Measurements from ENCODE around the gene SHC2. TPM values are rescaled to one million over a fixed set of nuclear protein-coding genes. Genes with fewer than 3 reads are reported as not detected.

The SHC2 gene
- total and polyA plus RNA-seq, 2 of the 8 experiments (the other 6 are each of a cell fraction or from before 2014, with no cell fraction given) = 4.4 to 7.3 TPM

DNA sequence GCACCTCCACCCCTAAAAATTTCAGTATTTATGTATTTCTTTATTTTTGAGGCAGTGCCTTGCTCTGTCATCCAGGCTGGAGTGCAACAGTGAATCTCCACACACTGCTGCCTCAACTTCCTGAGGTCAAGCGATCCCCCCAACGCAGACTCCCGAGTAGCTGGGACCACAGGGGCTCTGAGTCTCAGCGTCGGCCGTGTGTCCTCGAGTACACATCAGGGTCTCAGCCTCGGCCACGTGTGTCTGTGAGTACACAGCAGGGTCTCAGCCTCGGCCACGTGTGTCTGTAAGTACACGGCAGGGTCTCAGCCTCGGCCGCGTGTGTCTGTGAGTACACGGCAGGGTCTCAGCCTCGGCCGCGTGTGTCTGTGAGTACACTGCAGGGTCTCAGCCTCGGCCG is 73.1 kb downstream of the SHC2 start:
- no peak overlapping the region for H4K5ac ChIP-seq (ENCODE audit: insufficient read length, low read depth, low read length)
- WGBS, 2 experiments (ENCODE audit: extremely low coverage in 1 of 2, insufficient coverage in 1 of 2, insufficient read length in 1 of 2, insufficient replicate concordance in 2 of 2, low coverage in 1 of 2, low lambda C conversion rate in 2 of 2, missing lambda C conversion rate in 1 of 2) = 84% methylated on average over 14 of the region's 21 CpGs; no CpG with 5 or more reads in 1 of the 2 experiments
- H3K27ac ChIP-seq (ENCODE audit: low read depth, low read length) = no peak overlapping the region
- no peaks in the 10 kb centered on the region for H3K79me1 ChIP-seq (ENCODE audit: low read depth, low read length)
- peaks cover 0 to 8% of the 10 kb centered on the region in 2 experiments; a peak in 1 of 4 replicates for H3K9me3 ChIP-seq (ENCODE audit: insufficient read depth in 2 of 2, low read depth in 1 of 2, low read length in 1 of 2)
- no peaks in the 10 kb centered on the region for H3K23me2 ChIP-seq (ENCODE audit: low read depth, low read length)
- H3K27me3 ChIP-seq (replicated peaks in 1 of 4; ENCODE audit: control insufficient read depth in 3 of 4, extremely low read depth in 1 of 4, insufficient read depth in 3 of 4, low read length in 3 of 4) = peaks cover 0 to 3% (median 0%) of the 10 kb centered on the region in 4 experiments; a peak in 1 of 7 replicates
- H2BK120ac ChIP-seq (replicated peaks; ENCODE audit: low read depth, low read length) = peak overlapping the region; percentile 33
- H3K9ac ChIP-seq (replicated peaks in 1 of 4; ENCODE audit: extremely low read depth in 1 of 4, low read depth in 3 of 4, low read length in 3 of 4) = no peak overlapping the region
- H3K79me2 ChIP-seq (ENCODE audit: control insufficient read depth in 1 of 2, insufficient read depth in 2 of 2, low read length in 2 of 2) = no peaks in the 10 kb centered on the region
- 0 out of 2 replicates have a peak overlapping the region, but pooled peaks have one; percentile 28 for H2AK5ac ChIP-seq (ENCODE audit: low read depth, low read length)
- no peak overlapping the region for H3K18ac ChIP-seq (ENCODE audit: extremely low read depth, low read length)
- POLR2A ChIA-PET (ENCODE audit: partially characterized antibody) = interaction anchor here (0.6 to 1.2 kb wide), 4 partner anchors 39 to 112 kb away, joined by 3 read pairs; no protein-coding TSS in a partner anchor
- no peaks in the 10 kb centered on the region for H3K36me3 ChIP-seq (ENCODE audit: control insufficient read depth in 2 of 4, insufficient read depth in 4 of 4, low read length in 3 of 4)
- H2BK15ac ChIP-seq (ENCODE audit: low read length) = no peak overlapping the region; the same call in 1 of the 2 replicates
- H3K4me2 ChIP-seq (ENCODE audit: insufficient read depth in 1 of 2, low read depth in 2 of 2, low read length in 2 of 2) = no peak overlapping the region
- H4K20me1 ChIP-seq (replicated peaks in 1 of 2; ENCODE audit: control insufficient read depth in 1 of 2, insufficient read depth in 2 of 2, low read length in 2 of 2) = peaks cover 0 to 3% of the 10 kb centered on the region in 2 experiments
- no peak overlapping the region for H3K56ac ChIP-seq (replicated peaks; ENCODE audit: insufficient read length, low read depth, low read length)
- FAIRE-seq (no peak), DNase-seq (ENCODE audit: low read depth in 1 of 2, low spot score in 2 of 2) (no peak)
- H2BK5ac ChIP-seq (ENCODE audit: low read depth, low read length) = no peak overlapping the region
- no peak overlapping the region for H2AFZ ChIP-seq (ENCODE audit: low read length)
- no peak overlapping the region for H3K4me3 ChIP-seq (ENCODE audit: extremely low read depth in 1 of 4, insufficient read depth in 2 of 4, low read depth in 3 of 4, low read length in 4 of 4)
- H3K14ac ChIP-seq (ENCODE audit: insufficient read length) = no peak overlapping the region
- no peak overlapping the region for H4K8ac ChIP-seq (ENCODE audit: extremely low read depth, insufficient read depth, low read length)
- H3K4me1 ChIP-seq (replicated peaks in 1 of 4; ENCODE audit: control insufficient read depth in 3 of 4, insufficient read depth in 4 of 4, low read length in 3 of 4) = peaks cover 0 to 19% (median 8%) of the 10 kb centered on the region in 4 experiments; a peak in 5 of 7 replicates
- H4K91ac ChIP-seq (replicated peaks; ENCODE audit: insufficient read length, low read length) = no peak overlapping the region
- no peak overlapping the region for H2BK12ac ChIP-seq (ENCODE audit: low read depth, low read length)
- peak overlapping the region; percentile 90; the same call in 1 of the 2 replicates for H2BK20ac ChIP-seq (ENCODE audit: low read length)
- no peak overlapping the region for H3K23ac ChIP-seq (ENCODE audit: insufficient read length)
- CTCF ChIA-PET (ENCODE audit: partially characterized antibody) = interaction anchor here (0.8 to 2.4 kb wide), 5 partner anchors 14 to 238 kb away, joined by 3 to 5 read pairs (median 5); no protein-coding TSS in a partner anchor
- no peak overlapping the region for H3K4ac ChIP-seq (replicated peaks; ENCODE audit: insufficient read length, low read depth, low read length)
- no peak for TF ChIP-seq SIN3A (conservative IDR thresholded peaks at IDR 0.05 in 1 of 2, IDR thresholded peaks at IDR 0.05 in 1 of 2; ENCODE audit: low read depth in 1 of 2, low read length in 2 of 2)
- TF ChIP-seq SAP30 (IDR thresholded peaks at IDR 0.05; ENCODE audit: insufficient read depth, insufficient replicate concordance, low read length) = no peak
- no peak for TF ChIP-seq SP2 (IDR thresholded peaks at IDR 0.05; ENCODE audit: low read length)
- no peak for TF ChIP-seq RNF2 (IDR thresholded peaks at IDR 0.05; ENCODE audit: borderline replicate concordance, low read depth, low read length, missing control alignments, poor library complexity, severe bottlenecking)
- no peak for TF ChIP-seq KDM5A (IDR thresholded peaks at IDR 0.05; ENCODE audit: low read length)
- TF ChIP-seq RFX5 (IDR thresholded peaks at IDR 0.05; ENCODE audit: borderline replicate concordance, low read depth, low read length) = no peak
- no peak for TF ChIP-seq ZNF274 (IDR thresholded peaks at IDR 0.05; ENCODE audit: borderline replicate concordance, extremely low read depth, low read length)
- no peak for TF ChIP-seq YY1 (IDR thresholded peaks at IDR 0.05; ENCODE audit: low read depth, low read length)
- TF ChIP-seq TAF1 (IDR thresholded peaks at IDR 0.05; ENCODE audit: low read depth, low read length) = no peak
- no peak for TF ChIP-seq KDM1A (IDR thresholded peaks at IDR 0.05; ENCODE audit: borderline replicate concordance, low read length)
- no peak for TF ChIP-seq CBX8 (IDR thresholded peaks at IDR 0.05; ENCODE audit: borderline replicate concordance, low read depth, low read length)
- TF ChIP-seq CBX5 (IDR thresholded peaks at IDR 0.05; ENCODE audit: low read depth, low read length) = no peak
- TF ChIP-seq HDAC6 (IDR thresholded peaks at IDR 0.05; ENCODE audit: low read depth, low read length) = no peak

Measured in H1 (cell line).